NCI-H446 treated with DMSO at 0.1 percent for 48 hours (cell line): ENCODE data around the gene CCDC80.
A peak's percentile ranks its signal among the peaks of the same experiment; 100 is the strongest.

Experiments
- DNase-seq: peaks from one replicate; lab custom pipeline; 2025; lab: John Stamatoyannopoulos, UW

Gene CCDC80

DNA sequence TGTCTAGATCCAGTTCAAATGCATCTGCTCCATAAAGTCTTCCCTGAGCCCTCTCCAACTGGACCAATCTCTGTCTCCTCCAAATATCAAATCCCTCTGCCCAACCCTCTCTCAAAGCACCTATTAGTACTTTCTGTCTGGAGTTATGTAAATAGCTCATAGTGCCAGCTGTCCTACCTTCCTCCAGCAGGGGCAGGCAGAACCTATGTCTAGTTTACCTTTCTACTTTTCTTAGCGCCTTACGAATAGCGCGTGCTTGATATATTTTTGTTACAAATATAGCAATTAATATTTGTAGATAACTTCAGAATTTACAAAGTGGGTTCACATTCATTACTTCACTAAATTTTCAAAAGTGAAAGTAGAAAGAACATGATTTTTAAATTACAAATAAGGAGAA, 14.0 kb upstream of the CCDC80 start:
- no peak for DNase-seq

DNA sequence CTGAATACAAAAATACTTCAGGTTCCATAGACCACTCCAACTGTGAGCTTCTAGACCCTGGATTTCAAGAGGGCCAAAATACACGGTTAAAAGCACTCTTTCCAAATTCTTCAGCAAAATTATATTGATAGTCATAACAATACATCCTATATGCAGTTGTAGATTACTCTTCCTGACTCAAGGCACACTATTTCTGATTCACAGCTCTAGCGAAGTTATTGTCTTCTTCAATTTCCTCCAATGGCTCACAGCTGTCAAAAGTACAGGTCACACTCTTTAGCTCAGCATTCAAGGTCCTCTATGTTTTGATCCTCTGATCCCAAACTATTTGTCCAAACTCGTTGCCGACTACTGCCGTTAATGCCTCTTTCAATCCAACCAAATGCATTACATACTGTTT, 13.5 kb upstream of the CCDC80 start:
- no peak for DNase-seq

DNA sequence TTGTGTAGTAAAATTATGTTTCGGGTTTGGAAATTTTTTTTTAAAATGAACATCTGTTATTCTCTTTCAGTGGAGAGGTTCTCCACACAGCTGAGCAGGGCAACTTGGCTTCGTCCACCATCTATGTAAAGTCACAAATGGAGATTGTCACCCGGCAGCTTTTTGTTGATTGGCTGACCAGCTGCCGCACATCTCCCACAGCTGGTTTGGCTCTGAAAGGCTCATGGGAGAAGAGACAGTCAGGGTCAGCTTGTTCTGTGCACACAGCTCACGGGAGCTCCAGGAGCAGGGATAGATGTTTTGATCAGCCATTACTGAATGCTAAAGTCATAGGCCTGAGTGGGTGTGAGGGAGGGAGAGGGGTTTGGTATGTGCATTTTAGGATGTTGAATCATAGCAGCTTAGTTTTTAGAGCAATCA, 12.9 kb upstream of the CCDC80 start:
- DNase-seq: no peak

GRCh38 chr3:112653209-112653871, 12.4 kb upstream of the CCDC80 start:
- DNase-seq: no peak

- no peak for DNase-seq
These were observed 10.6 kb upstream of the CCDC80 start for GRCh38 chr3:112651516-112651915.

DNA sequence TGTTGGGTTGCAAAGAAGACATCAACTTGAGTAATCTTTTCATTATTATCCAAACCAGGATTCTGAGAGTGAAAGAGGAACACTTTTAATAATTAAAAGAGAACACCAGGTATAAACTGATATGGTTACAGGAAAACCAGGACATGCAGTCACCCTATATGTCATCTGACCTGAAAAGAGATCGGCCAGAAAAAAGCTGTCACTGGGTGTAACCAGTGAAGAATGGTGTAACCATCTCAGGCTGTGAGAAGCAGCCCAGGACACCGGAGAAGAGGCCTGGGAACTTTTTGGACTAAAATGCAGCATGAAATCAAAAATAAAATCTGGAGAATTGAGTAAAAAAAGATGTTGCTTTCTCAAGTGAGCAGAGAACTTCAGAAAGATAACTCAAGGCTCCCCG, 10.1 kb upstream of the CCDC80 start:
- DNase-seq: no peak

GRCh38 chr3:112650482-112650881, 9.5 kb upstream of the CCDC80 start:
- DNase-seq: no peak

- DNase-seq: no peak
These were observed 8.5 kb upstream of the CCDC80 start for GRCh38 chr3:112649478-112649735.

- no peak for DNase-seq
These were observed 6.2 kb upstream of the CCDC80 start for GRCh38 chr3:112647122-112647521.

- no peak for DNase-seq
These were observed 5.7 kb upstream of the CCDC80 start for GRCh38 chr3:112646623-112647022.

DNA sequence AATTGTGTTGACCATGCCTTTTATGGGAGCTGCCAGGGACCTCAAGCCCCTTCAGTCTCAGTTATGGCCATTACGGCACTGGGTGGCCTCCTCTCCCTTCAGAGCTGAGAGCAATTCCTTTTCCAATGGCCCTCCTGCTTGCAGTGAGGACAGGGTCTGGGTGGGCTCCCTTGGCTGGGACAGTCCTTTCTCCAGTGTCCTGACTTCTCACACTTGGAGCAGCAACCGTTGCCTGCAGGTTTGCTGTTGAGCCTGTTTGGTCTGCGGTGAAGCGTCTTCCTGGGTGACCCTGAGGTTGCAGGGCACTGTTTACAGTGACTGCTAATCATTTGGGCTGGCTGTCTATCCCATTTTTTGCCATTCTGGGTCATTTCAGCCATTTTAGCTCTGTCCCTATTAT, 3.5 kb upstream of the CCDC80 start:
- DNase-seq: no peak

DNA sequence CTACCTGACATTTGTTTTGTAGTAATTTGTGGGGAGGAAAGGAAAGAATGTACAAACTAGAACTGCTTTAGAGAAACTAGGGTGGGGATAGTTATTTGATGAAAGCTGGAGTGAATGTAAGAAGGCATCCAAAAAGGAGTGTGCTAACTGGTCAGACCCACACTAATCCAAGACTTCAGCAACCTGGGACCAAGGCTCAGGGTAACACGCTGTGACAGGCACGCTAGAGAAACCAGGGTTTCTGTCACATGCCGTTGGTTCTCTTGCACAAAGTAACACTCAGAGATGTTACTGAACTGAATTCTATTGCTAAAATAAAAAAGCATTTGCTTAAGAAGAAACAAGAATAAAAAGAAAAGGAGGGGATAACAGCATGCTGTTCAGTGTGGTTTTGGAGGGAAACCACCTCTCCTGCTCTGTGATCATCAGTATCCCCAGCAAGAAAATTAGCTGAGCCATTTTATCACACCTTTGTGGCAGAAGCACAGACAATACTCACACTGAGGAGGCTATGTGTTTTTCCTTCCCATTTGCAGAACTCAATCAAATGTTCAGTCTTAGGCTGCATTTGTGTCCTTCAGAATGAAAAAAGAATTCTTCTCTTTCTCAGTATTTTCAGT, 2.8 kb upstream of the CCDC80 start:
- no peak for DNase-seq

GRCh38 chr3:112642912-112643506, 2.1 kb upstream of the CCDC80 start:
- peak; percentile 55 for DNase-seq

GRCh38 chr3:112640276-112640929, 540 bp downstream of the CCDC80 start:
- no peak for DNase-seq

- no peak for DNase-seq
These were observed 1.3 kb downstream of the CCDC80 start for GRCh38 chr3:112639455-112640225.

- no peak for DNase-seq
These were observed 2.5 kb downstream of the CCDC80 start for GRCh38 chr3:112638327-112639020.

DNA sequence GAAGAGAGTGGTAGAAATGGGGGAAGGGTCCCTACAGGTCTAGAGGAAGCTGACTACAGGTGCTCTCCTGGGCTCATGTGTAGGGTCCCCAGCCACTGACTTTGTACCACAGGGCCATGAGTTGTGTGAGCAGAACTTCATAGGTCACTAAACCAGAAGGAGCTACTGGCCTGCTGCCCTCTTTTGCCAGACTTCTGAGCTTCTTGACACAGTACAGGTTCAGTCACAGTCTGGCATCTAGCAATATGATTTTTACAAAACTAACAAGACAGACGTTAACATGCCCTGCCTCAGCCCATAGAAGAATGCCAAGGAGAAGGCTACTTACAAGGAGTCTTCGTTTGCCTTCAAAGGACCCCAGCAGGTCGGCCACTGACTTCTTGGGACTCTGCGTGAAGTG, 3.2 kb downstream of the CCDC80 start:
- DNase-seq: no peak

DNA sequence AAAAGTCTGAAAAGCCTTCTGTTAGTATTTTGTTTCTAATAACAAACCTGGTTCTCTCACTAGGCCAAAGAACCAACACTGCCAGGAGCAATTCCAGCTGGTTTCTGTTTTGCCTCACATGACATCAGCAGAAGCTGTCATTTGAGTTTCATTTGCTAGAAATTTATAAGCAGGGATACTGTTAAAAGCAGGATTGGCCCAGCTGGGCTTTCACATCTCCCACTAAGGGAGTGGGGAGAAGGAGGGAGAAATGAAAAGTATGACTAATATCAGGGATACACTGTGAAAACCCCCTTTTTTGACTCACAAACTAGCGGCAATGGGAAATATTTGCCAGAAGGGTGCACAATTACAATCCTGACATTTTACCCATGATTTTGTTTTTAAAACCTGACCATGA, 5.3 kb downstream of the CCDC80 start:
- DNase-seq: no peak

DNA sequence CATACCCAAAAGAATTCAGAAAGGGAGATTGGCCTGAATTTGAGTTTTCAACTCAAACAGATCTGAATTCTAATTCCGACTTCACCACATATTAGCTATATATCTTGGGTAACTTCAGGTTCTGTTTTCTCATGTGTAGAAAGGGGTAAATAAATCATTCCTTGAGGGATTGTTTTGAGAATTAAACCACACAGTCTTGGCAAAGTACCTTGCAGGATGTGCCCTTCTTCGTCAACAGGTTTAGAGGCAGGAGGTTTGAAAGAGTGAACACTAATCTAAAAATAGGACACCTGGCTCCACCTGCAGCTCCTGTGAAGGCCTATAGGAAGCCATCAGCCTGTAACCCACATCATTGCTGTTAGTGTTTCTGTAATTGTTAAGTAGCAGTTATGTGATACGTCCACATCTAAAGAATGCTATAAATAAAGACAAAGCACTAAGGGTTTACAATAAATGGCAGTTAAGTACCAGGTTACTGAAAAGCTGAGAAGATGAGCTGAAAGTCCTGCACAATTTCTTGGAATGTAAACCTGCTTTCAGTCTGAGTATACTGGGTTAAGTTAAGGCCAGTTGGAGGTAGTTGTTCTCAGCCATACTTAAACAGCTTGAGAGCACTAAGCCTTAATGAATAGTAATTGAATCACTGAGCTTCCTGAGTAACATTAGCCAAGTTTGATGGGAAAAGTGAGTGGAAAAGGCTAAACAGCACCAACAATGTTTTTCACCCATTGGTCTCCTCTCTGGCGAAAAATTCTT, 6.0 kb downstream of the CCDC80 start:
- DNase-seq: no peak

DNA sequence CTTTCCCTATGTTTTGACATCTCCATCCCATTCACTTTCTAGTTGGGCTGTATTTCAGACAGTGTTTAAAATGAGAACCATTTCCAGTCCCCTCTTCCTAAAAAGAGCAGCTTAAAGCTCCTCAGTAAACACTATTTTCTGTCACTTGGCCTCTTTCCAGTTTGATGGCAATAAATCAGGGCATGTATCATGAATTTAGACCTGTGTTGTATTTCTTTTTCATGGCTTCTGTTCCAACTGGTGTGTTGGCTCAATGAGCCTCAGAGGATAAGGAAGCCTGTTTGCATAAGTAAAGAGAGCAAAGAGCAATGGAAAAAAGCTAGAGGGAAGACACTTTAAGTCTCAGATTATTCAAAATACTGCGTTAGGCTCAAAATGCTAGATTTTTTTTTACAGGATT, 7.2 kb downstream of the CCDC80 start:
- DNase-seq: peak; percentile 77

GRCh38 chr3:112633191-112633590, 7.8 kb downstream of the CCDC80 start:
- DNase-seq: no peak
